ENCODE measurements around the gene RHBG.

The RHBG gene

GRCh38 chr1:156386949-156387869 lies 18.2 kb downstream of the RHBG start:
- DNase-seq: no peak

- no peak for DNase-seq
Observed at GRCh38 chr1:156387870-156388173, 18.8 kb downstream of the RHBG start.

GRCh38 chr1:156388174-156389137 lies 19.4 kb downstream of the RHBG start:
- no peak for DNase-seq

- no peak for DNase-seq
Observed at GRCh38 chr1:156389311-156389710, 20.3 kb downstream of the RHBG start.

GRCh38 chr1:156390469-156391365 lies 21.7 kb downstream of the RHBG start:
- no peak for DNase-seq

- no peak for DNase-seq
Observed at GRCh38 chr1:156391366-156391677, 22.3 kb downstream of the RHBG start.

GRCh38 chr1:156391701-156392100 lies 22.7 kb downstream of the RHBG start:
- DNase-seq: no peak

GRCh38 chr1:156392452-156392853 lies 23.4 kb downstream of the RHBG start:
- no peak for DNase-seq

GRCh38 chr1:156393095-156393494 lies 24.1 kb downstream of the RHBG start:
- DNase-seq: no peak

- DNase-seq: no peak
Observed at GRCh38 chr1:156394082-156394481, 25.1 kb downstream of the RHBG start.

- no peak for DNase-seq
Observed at GRCh38 chr1:156394835-156395461, 25.9 kb downstream of the RHBG start.

GRCh38 chr1:156399355-156400125 lies 30.5 kb downstream of the RHBG start:
- no peak for DNase-seq

- DNase-seq: no peak
Observed at GRCh38 chr1:156400191-156400935, 31.4 kb downstream of the RHBG start.

- DNase-seq: no peak
Observed at GRCh38 chr1:156401041-156401574, 32.1 kb downstream of the RHBG start.

GRCh38 chr1:156401681-156402081 lies 32.7 kb downstream of the RHBG start:
- DNase-seq: no peak

- DNase-seq: no peak
Observed at GRCh38 chr1:156402331-156403020, 33.5 kb downstream of the RHBG start.

GRCh38 chr1:156405670-156406069 lies 36.7 kb downstream of the RHBG start:
- no peak for DNase-seq

- DNase-seq: no peak
Observed at GRCh38 chr1:156406251-156406650, 37.2 kb downstream of the RHBG start.

- DNase-seq: no peak
Observed at GRCh38 chr1:156407344-156407743, 38.3 kb downstream of the RHBG start.

GRCh38 chr1:156407760-156408159 lies 38.7 kb downstream of the RHBG start:
- no peak for DNase-seq

Data from activated CD8-positive, alpha-beta memory T cell treated with anti-CD3 and anti-CD28 coated beads, Interleukin-2, amount 50 U/mL, for 4 hours (primary cell).